ENCODE measurements around the gene NAA60.

DNA sequence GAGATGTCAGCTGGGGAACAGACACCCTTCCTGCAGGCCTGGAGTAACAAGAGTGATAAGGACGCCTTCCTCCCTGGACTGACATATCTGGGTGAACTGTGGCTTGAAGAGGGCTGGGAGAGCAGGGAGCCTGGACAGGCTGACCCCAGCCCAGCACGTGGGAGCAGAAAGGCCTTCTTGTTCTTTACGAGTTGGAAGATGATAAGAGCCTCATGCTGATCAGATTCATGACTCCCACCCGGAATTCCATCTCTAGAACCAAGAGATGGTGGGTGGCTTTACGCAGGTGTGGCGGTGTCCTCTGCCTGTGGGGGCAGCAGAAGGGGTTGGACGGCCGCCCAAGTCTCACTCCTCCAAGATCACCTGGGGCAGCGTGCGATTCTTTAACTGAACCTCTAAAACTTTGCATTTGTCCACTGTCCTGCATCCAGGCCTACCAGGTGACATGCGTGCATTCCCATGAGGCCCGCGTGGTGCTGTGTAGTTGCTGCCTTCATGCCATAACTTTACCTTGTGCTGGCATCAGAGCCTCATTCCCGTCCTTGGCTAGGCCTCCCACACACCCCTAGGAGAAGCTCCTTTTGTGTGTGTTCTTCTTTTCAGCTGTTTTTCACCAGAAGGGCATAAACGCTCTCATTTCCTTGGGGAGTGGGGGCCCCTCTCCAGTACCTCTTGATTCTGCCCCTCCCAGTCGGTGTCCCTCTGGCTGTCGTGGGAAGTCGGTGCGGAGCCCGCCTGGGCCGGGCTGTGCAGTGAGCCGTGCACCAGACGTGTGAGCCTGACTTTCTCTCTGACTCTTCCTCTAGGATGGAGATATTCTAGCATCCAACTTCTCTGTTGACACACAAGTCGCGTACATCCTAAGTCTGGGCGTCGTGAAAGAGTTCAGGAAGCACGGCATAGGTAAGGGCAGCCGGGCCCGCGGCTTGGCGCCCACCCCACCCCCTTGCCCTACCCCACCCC lies 38.5 kb downstream of the NAA60 start:
- TF ChIP-seq, protein P1, sequence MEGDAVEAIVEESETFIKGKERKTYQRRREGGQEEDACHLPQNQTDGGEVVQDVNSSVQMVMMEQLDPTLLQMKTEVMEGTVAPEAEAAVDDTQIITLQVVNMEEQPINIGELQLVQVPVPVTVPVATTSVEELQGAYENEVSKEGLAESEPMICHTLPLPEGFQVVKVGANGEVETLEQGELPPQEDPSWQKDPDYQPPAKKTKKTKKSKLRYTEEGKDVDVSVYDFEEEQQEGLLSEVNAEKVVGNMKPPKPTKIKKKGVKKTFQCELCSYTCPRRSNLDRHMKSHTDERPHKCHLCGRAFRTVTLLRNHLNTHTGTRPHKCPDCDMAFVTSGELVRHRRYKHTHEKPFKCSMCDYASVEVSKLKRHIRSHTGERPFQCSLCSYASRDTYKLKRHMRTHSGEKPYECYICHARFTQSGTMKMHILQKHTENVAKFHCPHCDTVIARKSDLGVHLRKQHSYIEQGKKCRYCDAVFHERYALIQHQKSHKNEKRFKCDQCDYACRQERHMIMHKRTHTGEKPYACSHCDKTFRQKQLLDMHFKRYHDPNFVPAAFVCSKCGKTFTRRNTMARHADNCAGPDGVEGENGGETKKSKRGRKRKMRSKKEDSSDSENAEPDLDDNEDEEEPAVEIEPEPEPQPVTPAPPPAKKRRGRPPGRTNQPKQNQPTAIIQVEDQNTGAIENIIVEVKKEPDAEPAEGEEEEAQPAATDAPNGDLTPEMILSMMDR (IDR thresholded peaks at IDR 0.05), result no peak
- no peak for TF ChIP-seq POLR2A (IDR thresholded peaks at IDR 0.05)

Measured in body of pancreas (tissue), 4 donors.